PC-3 (cell line): ENCODE measurements around the gene POU3F3. TPM values are rescaled to one million over a fixed set of nuclear protein-coding genes. Genes with fewer than 3 reads are reported as not detected.

Source experiments
- ATAC-seq: fragments of 200-7000 bp; cut with Tn5 transposase; 2 replicates; pipeline ENCODE4 v1.9.1; 2020; ENCODE audit warnings: mild to moderate bottlenecking, moderate library complexity
- BruUV-seq: library from RNA; stranded (reverse); fragments of 400-500 nt; replicated peaks from 2 replicates; lab custom pipeline; 2021; lab: Mats Ljungman, UMichigan
- CTCF ChIA-PET: fragments of 300-600 bp; sonication (Branson Sonifier 250); formaldehyde crosslinking; loops from one replicate; lab custom pipeline; 2022; ENCODE audit warnings: antibody characterized with exemption; lab: Charles Lee
- POLR2A ChIA-PET: fragments of 300-600 bp; sonication (Branson Sonifier 250); formaldehyde crosslinking; loops from one replicate; lab custom pipeline; 2022; ENCODE audit warnings: antibody characterized with exemption; ENCODE audit not compliant: unreplicated experiment; lab: Charles Lee
- DNase-seq: peaks from one replicate; pipeline ENCODE4 v3.0.0-alpha.2; 2015
- H2AFZ ChIP-seq: fragments of 300-600 bp; sonication (generic); 2 replicates; pipeline ENCODE4 v1.6.0; 2016; ENCODE audit warnings: antibody characterized with exemption, low read length
- H3F3A ChIP-seq: fragments of 300-600 bp; sonication (generic); one replicate; pipeline ENCODE4 v1.6.0; 2017; ENCODE audit warnings: antibody characterized with exemption, low read length, control low read depth, mild to moderate bottlenecking; ENCODE audit not compliant: unreplicated experiment
- H3K27ac ChIP-seq: fragments of 300-600 bp; sonication (generic); 2 replicates; pipeline ENCODE4 v1.5.1; 2016; ENCODE audit warnings: mild to moderate bottlenecking, low read length
- H3K27me3 ChIP-seq: fragments of 300-600 bp; sonication (generic); 2 replicates; pipeline ENCODE4 v1.6.1; 2016; ENCODE audit warnings: low read length, mixed read lengths
- H3K36me3 ChIP-seq: fragments of 300-600 bp; sonication (generic); 2 replicates; pipeline ENCODE4 v1.6.1; 2016; ENCODE audit warnings: low read depth, mixed run types, low read length, mixed read lengths
- H3K4me1 ChIP-seq: fragments of 300-600 bp; sonication (generic); 2 replicates; pipeline ENCODE4 v1.5.1; 2016; ENCODE audit warnings: low read length; ENCODE audit not compliant: insufficient read depth
- H3K4me2 ChIP-seq: fragments of 300-600 bp; sonication (generic); 2 replicates; pipeline ENCODE4 v1.6.0; 2016; ENCODE audit warnings: low read length
- H3K4me3 ChIP-seq: fragments of 300-600 bp; sonication (generic); 2 replicates; pipeline ENCODE4 v1.5.1; 2016; ENCODE audit warnings: mild to moderate bottlenecking, low read length, mixed read lengths
- H3K79me2 ChIP-seq: fragments of 300-600 bp; sonication (generic); 2 replicates; pipeline ENCODE4 v1.6.1; 2017; ENCODE audit warnings: low read length, mixed read lengths
- H3K9ac ChIP-seq: fragments of 300-600 bp; sonication (generic); 2 replicates; pipeline ENCODE4 v1.6.0; 2016; ENCODE audit warnings: mild to moderate bottlenecking, low read length
- H3K9me2 ChIP-seq: fragments of 300-600 bp; sonication (generic); replicated peaks from 2 replicates; pipeline ENCODE4 v1.6.1; 2016; ENCODE audit warnings: mixed run types, low read length, mixed read lengths
- H3K9me3 ChIP-seq: fragments of 300-600 bp; sonication (generic); 2 replicates; pipeline ENCODE4 v1.6.1; 2016; ENCODE audit warnings: low read length, mixed read lengths
- H4K20me1 ChIP-seq: fragments of 300-600 bp; sonication (generic); 2 replicates; pipeline ENCODE4 v1.6.1; 2016; ENCODE audit warnings: low read length, mixed read lengths
- EZH2 ChIP-seq: fragments of 300-600 bp; sonication (generic); IDR thresholded peaks from one replicate; pipeline ENCODE4 v1.6.1; 2017; ENCODE audit warnings: antibody characterized with exemption, mild to moderate bottlenecking, low read length; ENCODE audit not compliant: unreplicated experiment
- EZH2phosphoT487 ChIP-seq: fragments of 300-600 bp; sonication (generic); IDR thresholded peaks from 2 replicates; pipeline ENCODE4 v1.6.1; 2018; ENCODE audit warnings: mild to moderate bottlenecking, antibody characterized with exemption, low read length, borderline replicate concordance
- intact Hi-C: fragments of 100-400 bp; cut with micrococcal nuclease; formaldehyde crosslinking; loops from 2 replicates; pipeline ENCODE4 v1.9.0; 2023
- total RNA-seq: library from RNA; depleted of rRNA; stranded (reverse); fragments of >200 nt; gene quantifications from 2 replicates; pipeline ENCODE4 v1.2.3, GENCODE V29; 2014
- TF ChIP-seq, protein P1 (sequence below): fragments of 300-600 bp; sonication (generic); conservative IDR thresholded peaks from 2 replicates; pipeline ENCODE4 v1.5.1; 2017; ENCODE audit warnings: antibody characterized with exemption, low read depth, mild to moderate bottlenecking, low read length

Gene POU3F3
- total RNA-seq, 1 experiment from 2014 or later = not detected

DNA sequence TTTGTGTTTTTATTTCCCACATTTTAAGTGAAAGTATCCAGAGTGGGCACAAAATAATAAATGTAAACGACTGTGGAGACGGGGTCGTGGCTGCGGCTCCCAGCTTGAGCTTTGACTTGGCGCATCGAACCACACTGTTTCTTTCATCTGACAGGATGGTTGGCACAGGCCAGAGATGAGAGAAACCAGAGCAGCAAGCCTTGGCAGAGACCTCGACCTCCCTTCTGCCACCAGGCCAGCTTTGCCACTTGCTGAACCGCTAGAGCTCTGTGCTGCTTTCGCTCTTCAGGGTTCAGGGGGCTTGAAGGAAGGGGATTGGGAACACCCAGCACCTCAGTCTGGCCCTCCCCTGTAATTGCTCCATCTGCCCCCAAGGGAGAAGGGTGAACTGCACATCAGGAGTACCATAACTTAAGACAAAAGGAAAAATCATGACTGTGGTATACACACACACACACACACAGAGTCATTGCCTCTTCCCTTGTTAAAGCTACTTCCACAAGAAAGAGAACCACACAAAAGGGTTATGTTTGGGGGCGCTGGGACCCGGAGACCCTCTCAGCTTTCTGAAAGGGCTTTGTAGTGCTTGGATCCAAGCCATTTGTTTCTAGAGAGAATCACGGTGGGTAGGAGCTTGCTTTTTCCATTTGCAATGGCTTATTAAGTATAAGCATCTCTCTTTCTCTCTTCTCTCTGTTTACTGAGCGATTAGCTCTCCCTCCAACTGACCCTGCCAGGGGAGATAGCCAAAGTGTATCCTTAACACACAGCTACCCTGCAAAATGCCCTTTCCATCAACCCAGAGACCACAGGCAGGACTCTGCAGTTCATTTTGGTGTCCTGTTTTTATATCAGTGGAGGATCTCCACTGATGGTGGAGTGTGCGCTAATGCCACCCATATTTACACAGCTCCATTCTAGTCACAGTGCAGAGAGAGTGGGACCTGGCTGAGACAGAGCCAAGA is 23.0 kb downstream of the POU3F3 start:
- CTCF ChIA-PET = no interaction called here
- TF ChIP-seq EZH2 (no peak), EZH2phosphoT487 (no peak)
- TF ChIP-seq, protein P1, sequence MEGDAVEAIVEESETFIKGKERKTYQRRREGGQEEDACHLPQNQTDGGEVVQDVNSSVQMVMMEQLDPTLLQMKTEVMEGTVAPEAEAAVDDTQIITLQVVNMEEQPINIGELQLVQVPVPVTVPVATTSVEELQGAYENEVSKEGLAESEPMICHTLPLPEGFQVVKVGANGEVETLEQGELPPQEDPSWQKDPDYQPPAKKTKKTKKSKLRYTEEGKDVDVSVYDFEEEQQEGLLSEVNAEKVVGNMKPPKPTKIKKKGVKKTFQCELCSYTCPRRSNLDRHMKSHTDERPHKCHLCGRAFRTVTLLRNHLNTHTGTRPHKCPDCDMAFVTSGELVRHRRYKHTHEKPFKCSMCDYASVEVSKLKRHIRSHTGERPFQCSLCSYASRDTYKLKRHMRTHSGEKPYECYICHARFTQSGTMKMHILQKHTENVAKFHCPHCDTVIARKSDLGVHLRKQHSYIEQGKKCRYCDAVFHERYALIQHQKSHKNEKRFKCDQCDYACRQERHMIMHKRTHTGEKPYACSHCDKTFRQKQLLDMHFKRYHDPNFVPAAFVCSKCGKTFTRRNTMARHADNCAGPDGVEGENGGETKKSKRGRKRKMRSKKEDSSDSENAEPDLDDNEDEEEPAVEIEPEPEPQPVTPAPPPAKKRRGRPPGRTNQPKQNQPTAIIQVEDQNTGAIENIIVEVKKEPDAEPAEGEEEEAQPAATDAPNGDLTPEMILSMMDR = no peak

GRCh38 chr2:104878863-104879512 is 25.1 kb downstream of the POU3F3 start:
- CTCF ChIA-PET = no interaction called here
- no peaks in the 10 kb centered on the region for H3K36me3 ChIP-seq
- no peak overlapping the region for H3K4me3 ChIP-seq
- no TSS peak for BruUV-seq
- H2AFZ ChIP-seq = no peak overlapping the region
- H3K9ac ChIP-seq = no peak overlapping the region
- no peaks in the 10 kb centered on the region for H3K9me3 ChIP-seq
- H3K4me1 ChIP-seq = no peaks in the 10 kb centered on the region
- peaks cover 78% of the 10 kb centered on the region for H3K27me3 ChIP-seq
- POLR2A ChIA-PET = no interaction called here
- H3K4me2 ChIP-seq = no peak overlapping the region
- no peaks in the 10 kb centered on the region for H3K79me2 ChIP-seq
- DNase-seq (no peak), ATAC-seq (no peak)
- no peaks in the 10 kb centered on the region for H3F3A ChIP-seq
- no peaks in the 10 kb centered on the region for H4K20me1 ChIP-seq
- intact Hi-C loops = no loop called here
- H3K27ac ChIP-seq = no peak overlapping the region
- no peaks in the 10 kb centered on the region for H3K9me2 ChIP-seq
- TF ChIP-seq, protein P1 = no peak
- TF ChIP-seq EZH2phosphoT487 = no peak
- TF ChIP-seq EZH2 = no peak

More for the DNA sequence above, 23.0 kb downstream of the POU3F3 start:
- no peaks in the 10 kb centered on the region for H3K79me2 ChIP-seq
- peaks cover 5% of the 10 kb centered on the region; the same call in 1 of the 2 replicates for H3K4me1 ChIP-seq
- H3K9ac ChIP-seq = no peak overlapping the region
- no peak overlapping the region for H3K27ac ChIP-seq
- H4K20me1 ChIP-seq = no peaks in the 10 kb centered on the region
- POLR2A ChIA-PET = interaction anchor here (0.6 kb wide), 1 partner anchor 872 kb away, joined by 7 read pairs; no protein-coding TSS in a partner anchor
- H3K4me2 ChIP-seq = no peak overlapping the region
- ATAC-seq (no peak), DNase-seq (no peak)
- H3K27me3 ChIP-seq = peaks cover 71% of the 10 kb centered on the region
- H3K9me3 ChIP-seq = no peaks in the 10 kb centered on the region
- intact Hi-C loops = no loop called here
- no peaks in the 10 kb centered on the region for H3K36me3 ChIP-seq
- no peaks in the 10 kb centered on the region for H3K9me2 ChIP-seq
- no peak overlapping the region for H3K4me3 ChIP-seq
- no TSS peak for BruUV-seq
- no peaks in the 10 kb centered on the region for H3F3A ChIP-seq
- no peak overlapping the region for H2AFZ ChIP-seq
